DMS153 (cell line): ENCODE measurements around the gene CCDC6.
A peak's percentile ranks its signal among the peaks of the same experiment; 100 is the strongest.
"Not testable (repeated sequence)": the region's sequence is repeated elsewhere in the genome, so short reads cannot be mapped to it uniquely, and the experiment has no call there.

Source experiments
- DNase-seq: peaks from one replicate; lab custom pipeline; 2025; lab: John Stamatoyannopoulos, UW

Gene CCDC6

GRCh38 chr10:59808896-59809643 is 97.3 kb downstream of the CCDC6 start:
- peak; percentile 36 for DNase-seq

GRCh38 chr10:59807629-59808620 is 98.4 kb downstream of the CCDC6 start:
- DNase-seq = no peak

- no peak for DNase-seq
Measured at GRCh38 chr10:59805014-59805413, 101.3 kb downstream of the CCDC6 start.

GRCh38 chr10:59804220-59804619 is 102.1 kb downstream of the CCDC6 start:
- no peak for DNase-seq

- DNase-seq = no peak
Measured at GRCh38 chr10:59803714-59804113, 102.6 kb downstream of the CCDC6 start.

- no peak for DNase-seq
Measured at GRCh38 chr10:59801171-59801570, 105.2 kb downstream of the CCDC6 start.

GRCh38 chr10:59799421-59799820 is 106.9 kb downstream of the CCDC6 start:
- DNase-seq = no peak

GRCh38 chr10:59793919-59794318 is 112.4 kb downstream of the CCDC6 start:
- no peak for DNase-seq

GRCh38 chr10:59792812-59793211 is 113.5 kb downstream of the CCDC6 start:
- DNase-seq = no peak

GRCh38 chr10:59791601-59792000 is 114.8 kb downstream of the CCDC6 start:
- DNase-seq = no peak

- not testable (repeated sequence) for DNase-seq
Measured at GRCh38 chr10:59790080-59790479, 116.3 kb downstream of the CCDC6 start.

- DNase-seq = not testable (repeated sequence)
Measured at GRCh38 chr10:59788914-59789313, 117.4 kb downstream of the CCDC6 start.

- DNase-seq = not testable (repeated sequence)
Measured at GRCh38 chr10:59787032-59787431, 119.3 kb downstream of the CCDC6 start.

GRCh38 chr10:59785476-59785875 is 120.9 kb downstream of the CCDC6 start:
- DNase-seq = not testable (repeated sequence)

- no peak for DNase-seq
Measured at GRCh38 chr10:59781511-59781910, 124.8 kb downstream of the CCDC6 start.

- no peak for DNase-seq
Measured at GRCh38 chr10:59779756-59780533, 126.4 kb downstream of the CCDC6 start.

- no peak for DNase-seq
Measured at GRCh38 chr10:59774451-59774850, 131.9 kb downstream of the CCDC6 start.

GRCh38 chr10:59773088-59773487 is 133.3 kb downstream of the CCDC6 start:
- no peak for DNase-seq

- DNase-seq = no peak
Measured at GRCh38 chr10:59771162-59771807, 135.1 kb downstream of the CCDC6 start.

- no peak for DNase-seq
Measured at GRCh38 chr10:59770689-59771088, 135.7 kb downstream of the CCDC6 start.

- no peak for DNase-seq
Measured at GRCh38 chr10:59762505-59762904, 143.9 kb downstream of the CCDC6 start.

- no peak for DNase-seq
Measured at GRCh38 chr10:59757966-59758365, 148.4 kb downstream of the CCDC6 start.
